Measurements from ENCODE around the gene EPM2A. TPM values are rescaled to one million over a fixed set of nuclear protein-coding genes. Genes with fewer than 3 reads are reported as not detected.

The EPM2A gene
- total and polyA plus RNA-seq, 2 of the 4 experiments (the other 2 are of a cell fraction) = 2.1 to 4.5 TPM

- H3K9ac ChIP-seq (ENCODE audit: low read depth, low read length) = no peak overlapping the region
- intact Hi-C loops (cut with micrococcal nuclease) = no loop called here
- no peak overlapping the region for H2BK5ac ChIP-seq (ENCODE audit: low read depth, low read length, poor library complexity, severe bottlenecking)
- H3K9me3 ChIP-seq (ENCODE audit: control insufficient read depth, insufficient read depth, low read length) = no peaks in the 10 kb centered on the region
- BruUV-seq (replicated peaks) = no TSS peak
- H2AK9ac ChIP-seq (replicated peaks; ENCODE audit: low read depth, low read length, poor library complexity) = no peak overlapping the region
- no peak overlapping the region for H3K14ac ChIP-seq (replicated peaks; ENCODE audit: low read depth, low read length)
- H2AFZ ChIP-seq (replicated peaks; ENCODE audit: low read length, poor library complexity) = no peak overlapping the region
- no peak for ATAC-seq (ENCODE audit: low read depth)
- in situ Hi-C loops (cut with MboI; ENCODE audit: low sequenced_read_pairs) = no loop called here
- ChIA-PET POLR2A (ENCODE audit: unreplicated experiment) (no interaction called here), CTCF (no interaction called here)
- H3K9me1 ChIP-seq (ENCODE audit: insufficient read depth, low read length) = no peaks in the 10 kb centered on the region
- H3K4me3 ChIP-seq (ENCODE audit: insufficient read depth, low read depth, low read length) = no peak overlapping the region
- H3K4me1 ChIP-seq (ENCODE audit: control insufficient read depth, insufficient read depth, low read length) = no peaks in the 10 kb centered on the region
- no peak for DNase-seq
- no peaks in the 10 kb centered on the region for H3K36me3 ChIP-seq (ENCODE audit: control insufficient read depth, insufficient read depth, low read length)
- H4K5ac ChIP-seq (ENCODE audit: low read depth, low read length) = no peak overlapping the region
- no peak overlapping the region for H2BK20ac ChIP-seq (ENCODE audit: low read depth, low read length)
- TF ChIP-seq RAD21 (IDR thresholded peaks at IDR 0.05; ENCODE audit: low read length) (no peak), BHLHE40 (IDR thresholded peaks at IDR 0.05; ENCODE audit: low read depth, low read length) (no peak), RCOR1 (IDR thresholded peaks at IDR 0.05; ENCODE audit: insufficient replicate concordance, low read length) (no peak), USF2 (IDR thresholded peaks at IDR 0.05; ENCODE audit: low read depth, low read length) (no peak), FOS (IDR thresholded peaks at IDR 0.05; ENCODE audit: low read depth, low read length) (no peak), CEBPB (IDR thresholded peaks at IDR 0.05; ENCODE audit: low read depth, low read length) (no peak), POLR2A (IDR thresholded peaks at IDR 0.05; ENCODE audit: low read depth, low read length) (no peak)
- H3K23ac ChIP-seq (ENCODE audit: low read depth, low read length) = no peak overlapping the region
- no peak overlapping the region for H3K18ac ChIP-seq (ENCODE audit: low read depth, low read length)
- H4K8ac ChIP-seq (ENCODE audit: low read depth in 2 of 2, low read length in 2 of 2) = no peak overlapping the region
- no peak overlapping the region for H3K56ac ChIP-seq (ENCODE audit: extremely low read depth, insufficient read depth, low read length)
- H4K91ac ChIP-seq (ENCODE audit: insufficient read depth, low read depth, low read length) = no peak overlapping the region
- H3K79me1 ChIP-seq (ENCODE audit: low read depth in 1 of 2, low read length in 2 of 2) = no peaks in the 10 kb centered on the region
- no peak overlapping the region for H2AK5ac ChIP-seq (ENCODE audit: low read depth, low read length)
- no peaks in the 10 kb centered on the region for H4K20me1 ChIP-seq (ENCODE audit: insufficient read depth, low read length)
- H2BK120ac ChIP-seq (ENCODE audit: low read depth, low read length) = no peak overlapping the region
- H3K27ac ChIP-seq (ENCODE audit: insufficient read depth, low read length) = no peak overlapping the region
- H3K4me2 ChIP-seq (ENCODE audit: low read depth, low read length) = no peak overlapping the region
- H3K27me3 ChIP-seq (ENCODE audit: control insufficient read depth, insufficient read depth, low read length) = no peaks in the 10 kb centered on the region
- H3K4ac ChIP-seq (ENCODE audit: low read depth, low read length) = no peak overlapping the region
- dilution Hi-C loops (cut with HindIII; ENCODE audit: low sequenced_read_pairs, unreplicated experiment) = no loop called here
- H2BK15ac ChIP-seq (ENCODE audit: low read depth, low read length) = no peak overlapping the region
These were observed 30.1 kb upstream of the EPM2A start for GRCh38 chr6:145765449-145765848.
